C1 segment of cervical spinal cord (tissue), 14 donors: ENCODE results near the gene PLD6.
"Not testable (repeated sequence)": the region's sequence is repeated elsewhere in the genome, so short reads cannot be mapped to it uniquely, and the experiment has no call there.

ENCODE experiments used
- DNase-seq, 14 donors: peaks; one replicate each; lab custom pipeline; 2025; lab: John Stamatoyannopoulos, UW

PLD6 gene

DNA sequence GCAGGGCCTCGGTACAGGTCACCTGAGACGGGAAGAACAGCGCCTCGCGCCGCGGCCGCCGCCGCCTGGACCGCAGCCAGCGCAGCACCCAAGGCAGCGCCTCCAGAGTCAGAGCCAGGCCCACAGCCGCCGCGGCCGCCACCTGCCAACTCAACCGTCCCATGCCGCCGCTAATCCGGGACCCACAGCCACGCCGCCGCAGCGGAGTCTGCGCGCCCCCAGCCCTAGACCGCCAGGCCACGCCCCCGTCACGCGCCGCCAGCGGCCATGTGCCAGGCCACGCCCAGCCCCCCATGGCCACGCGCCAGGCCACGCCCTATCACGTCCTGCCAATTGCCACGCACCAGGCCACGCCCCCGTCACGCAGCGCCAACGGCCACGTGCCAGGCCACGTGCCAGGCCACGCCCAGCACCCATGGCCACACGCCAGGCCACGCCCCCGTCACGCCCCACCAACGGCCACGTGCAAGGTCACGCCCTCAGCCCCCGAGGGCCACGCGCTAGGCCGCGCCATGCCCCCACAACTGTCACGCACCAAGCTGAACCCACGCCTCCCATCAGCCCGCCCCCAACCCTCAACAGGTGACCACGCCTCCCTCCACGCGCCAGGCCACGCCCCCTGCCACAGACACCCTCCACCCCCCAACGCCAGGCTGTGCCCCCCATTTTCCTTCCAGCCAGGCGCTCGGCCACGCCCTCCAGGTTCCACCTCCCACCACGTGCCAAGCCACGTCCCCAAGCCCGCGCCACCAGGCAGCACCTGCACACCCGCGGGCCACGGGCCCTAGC, at the start of gene PLD6:
PLD6 (minus strand) TSS at position 210 of the 789 bp plus-strand sequence; CDS start at position 163, 47 bp downstream.
- DNase-seq: peak in 8 of 14 donors; percentile 25 to 67 (median 45)

GRCh38 chr17:17255689-17256088, 49.6 kb upstream of the PLD6 start:
- DNase-seq: not testable (repeated sequence)

- no peak for DNase-seq
Measured at GRCh38 chr17:17254036-17254435, 47.9 kb upstream of the PLD6 start.

DNA sequence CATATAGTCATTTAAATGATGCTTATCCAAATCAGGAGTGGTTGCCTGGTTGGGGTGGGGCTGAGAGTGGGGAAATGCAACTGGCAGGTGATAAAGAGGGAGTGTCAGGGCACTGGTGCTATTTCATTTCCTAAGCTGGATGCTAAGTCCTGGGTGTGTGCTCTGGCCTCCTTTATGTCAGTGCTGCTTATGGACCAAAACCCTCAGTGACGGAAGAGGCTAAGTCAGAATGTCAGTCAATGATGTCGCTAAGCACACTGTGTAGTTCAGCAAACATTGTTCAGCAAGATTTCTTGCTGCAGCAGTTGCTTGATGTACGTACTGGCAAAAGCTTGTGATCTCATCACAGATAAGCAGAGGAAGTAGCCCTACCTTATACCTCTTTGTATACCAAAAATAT, 47.3 kb upstream of the PLD6 start:
- no peak for DNase-seq

GRCh38 chr17:17252149-17252661, 46.1 kb upstream of the PLD6 start:
- no peak for DNase-seq

GRCh38 chr17:17246879-17247278, 40.7 kb upstream of the PLD6 start:
- DNase-seq: no peak

DNA sequence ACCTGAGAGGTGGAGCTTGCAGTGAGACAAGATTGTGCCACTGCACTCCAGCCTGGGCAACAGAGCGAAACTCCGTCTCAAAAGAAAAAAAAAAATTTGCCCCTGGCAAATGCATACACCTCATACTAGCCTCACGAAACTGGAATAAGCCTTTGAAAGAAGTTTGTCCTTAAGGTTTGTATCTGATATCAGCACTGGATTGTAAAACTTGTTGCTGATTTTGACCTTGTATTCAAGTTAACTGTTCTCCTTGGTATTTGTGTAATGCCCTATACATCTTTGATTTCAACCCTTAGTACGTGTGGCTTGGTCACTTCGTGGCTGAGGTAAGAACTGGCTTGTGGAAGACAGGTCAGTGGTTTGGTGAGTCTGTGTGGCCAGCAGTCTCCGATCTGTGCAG, 37.0 kb upstream of the PLD6 start:
- no peak for DNase-seq

DNA sequence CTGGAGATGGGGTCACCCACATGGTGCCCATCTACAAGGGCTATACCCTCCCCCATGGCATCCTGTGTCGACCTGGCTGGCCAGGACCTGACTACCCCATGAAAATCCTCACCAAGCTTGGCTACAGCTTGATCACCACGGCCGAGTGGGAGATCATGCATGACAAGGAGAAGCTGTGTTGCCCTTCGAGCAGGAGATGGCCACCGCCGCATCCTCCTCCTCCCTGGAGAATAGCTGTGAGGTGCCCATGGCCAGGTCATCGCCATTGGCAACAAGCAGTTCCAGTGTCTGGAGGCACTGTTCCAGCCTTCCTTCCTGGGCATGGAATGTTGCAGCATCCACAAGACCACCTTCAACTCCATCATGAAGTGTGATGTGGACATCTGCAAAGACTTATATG, 36.1 kb upstream of the PLD6 start:
- DNase-seq: no peak

GRCh38 chr17:17241656-17242055, 35.5 kb upstream of the PLD6 start:
- DNase-seq: no peak

- DNase-seq: no peak
Measured at GRCh38 chr17:17239832-17240231, 33.7 kb upstream of the PLD6 start.

DNA sequence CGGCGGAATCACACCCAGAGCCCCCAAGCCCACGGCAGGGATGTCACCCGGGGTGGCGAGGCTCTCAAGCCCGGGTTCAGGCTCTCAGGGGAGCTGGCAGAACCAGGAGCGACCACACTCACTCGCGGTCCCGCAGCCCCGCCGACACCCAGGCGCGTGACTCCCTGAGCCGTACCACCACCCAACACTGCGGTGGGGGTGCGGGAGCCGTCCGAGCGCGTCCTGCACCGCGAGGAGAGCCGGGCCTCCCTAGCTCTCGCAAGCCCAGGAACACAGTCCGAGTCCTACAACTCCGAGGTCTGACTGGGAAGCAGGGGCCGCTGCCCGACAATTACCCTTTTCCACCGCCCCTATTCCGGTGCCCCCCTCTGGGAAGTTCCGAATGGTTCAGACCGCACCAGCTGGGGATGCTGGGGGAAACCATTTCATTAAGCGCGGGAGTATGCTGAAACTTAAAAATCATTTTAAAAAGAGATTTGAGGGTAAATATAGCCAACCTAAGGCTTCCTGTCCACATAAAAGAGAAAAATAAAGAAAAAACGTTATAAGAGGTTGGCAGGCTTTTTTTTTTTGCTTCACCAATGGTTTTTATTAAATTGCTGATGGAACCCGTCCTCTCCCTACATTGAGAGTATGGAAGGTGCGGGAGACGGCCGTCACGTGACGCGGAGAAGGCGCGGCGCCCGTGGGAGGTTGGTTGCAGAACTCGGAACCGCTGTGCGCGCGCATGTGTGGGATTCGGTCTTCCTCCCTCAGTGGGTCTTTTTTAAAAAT, 31.1 kb upstream of the PLD6 start, which contains the start of gene FLCN:
FLCN (minus strand) TSS at position 143 of the 774 bp plus-strand sequence. CDS start 9,031 bp downstream, outside the sequence.
- peak; percentile 39 to 95 (median 81) for DNase-seq

DNA sequence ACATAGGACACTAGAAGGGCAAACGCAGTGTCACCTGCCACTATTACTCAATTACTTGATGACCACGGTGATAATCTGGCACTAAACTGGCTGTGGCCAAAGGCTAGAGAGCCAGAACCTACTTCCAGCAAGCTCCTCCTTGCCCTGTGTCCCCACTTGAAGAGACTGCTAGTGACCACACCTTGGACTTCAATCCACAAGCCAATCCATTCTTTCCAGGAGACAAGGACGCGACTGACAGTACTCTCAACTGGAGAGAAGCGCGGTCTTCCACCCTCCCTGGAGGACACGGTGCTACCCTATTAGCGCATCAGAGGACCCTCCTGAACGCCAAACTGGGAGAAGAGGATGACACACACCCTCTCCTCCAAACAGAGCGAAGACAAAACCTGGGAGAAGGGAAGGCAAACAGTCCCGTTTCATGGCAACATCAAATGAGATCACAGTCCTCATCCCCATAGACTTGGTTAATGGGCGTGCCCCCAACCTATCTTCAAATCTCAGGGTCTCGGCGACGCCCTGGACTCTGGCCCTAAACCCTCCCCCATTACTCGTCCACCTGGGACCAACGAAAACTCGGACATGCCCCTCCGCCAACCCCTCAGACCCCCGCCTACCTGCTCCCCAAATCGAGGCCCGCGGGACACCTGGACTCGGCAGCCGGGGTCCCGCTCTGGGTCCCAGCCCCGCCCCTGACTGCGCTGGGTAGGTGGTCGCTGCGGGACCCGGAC, 30.3 kb upstream of the PLD6 start:
- DNase-seq: peak in 5 of 14 donors; percentile 36 to 72 (median 53)

DNA sequence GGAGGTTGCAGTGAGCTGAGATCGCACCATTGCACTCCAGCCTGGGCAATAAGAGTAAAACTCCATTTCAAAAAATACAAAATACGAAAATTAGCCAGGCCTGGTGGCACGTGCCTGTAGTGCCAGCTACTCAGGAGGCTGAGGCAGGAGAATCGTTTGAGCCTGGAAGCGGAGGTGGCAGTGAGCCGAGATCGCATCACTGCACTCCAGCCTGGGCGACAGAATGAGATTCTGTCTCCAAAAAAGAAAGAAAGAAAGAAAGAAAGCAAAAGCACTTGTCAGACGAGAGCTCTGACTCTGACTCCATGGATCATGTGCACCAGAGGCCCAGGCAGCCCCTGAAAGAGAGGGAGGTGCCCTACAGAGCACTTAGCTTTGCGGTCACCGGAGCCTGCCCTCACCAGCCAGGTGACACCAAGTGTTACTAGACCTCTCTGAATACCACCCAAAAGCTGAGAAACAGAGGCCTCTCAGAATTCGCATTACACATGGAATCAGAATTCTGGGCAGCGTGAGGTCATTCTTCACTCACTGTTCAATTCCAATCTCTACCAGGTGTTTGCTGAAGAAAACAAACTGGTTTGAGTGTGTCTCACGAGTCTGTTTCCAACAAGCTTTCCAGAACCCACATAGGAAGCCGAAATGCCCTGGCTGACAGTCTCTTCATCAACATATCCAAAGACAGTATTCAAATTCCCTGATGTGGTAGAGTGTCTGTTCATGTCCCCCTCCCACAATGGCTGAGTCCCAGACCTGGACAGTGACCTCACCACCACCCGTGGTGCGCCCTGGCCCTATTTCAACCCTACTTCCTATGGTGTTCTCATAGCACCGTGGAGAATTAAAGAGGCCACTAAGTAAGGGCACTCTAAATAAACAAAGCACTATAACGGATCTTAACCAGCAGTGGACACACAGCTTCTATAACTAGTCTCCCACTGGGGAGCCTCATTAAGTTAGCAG, 29.4 kb upstream of the PLD6 start:
- DNase-seq: peak in 4 of 14 donors; percentile 23 to 60 (median 34)

GRCh38 chr17:17232303-17232621, 26.1 kb upstream of the PLD6 start:
- DNase-seq: no peak

- DNase-seq: peak in 1 of 14 donors; percentile 65
Measured at GRCh38 chr17:17231621-17232302, 25.6 kb upstream of the PLD6 start.

GRCh38 chr17:17229416-17230384, 23.6 kb upstream of the PLD6 start:
- DNase-seq: no peak

GRCh38 chr17:17228521-17229279, 22.6 kb upstream of the PLD6 start:
- peak in 2 of 14 donors; percentile 19 to 26 for DNase-seq
